Neuronal stem cell (in vitro differentiated cells): Measurements from ENCODE around the gene HOXD3.

Source experiments
- DNase-seq: peaks from one replicate; pipeline ENCODE4 v3.0.0-alpha.2; 2013; ENCODE audit warnings: low spot score
- H2AFZ ChIP-seq: one replicate; pipeline ENCODE4 v1.6.1; 2013; ENCODE audit warnings: mild to moderate bottlenecking, low read length, inconsistent platforms
- H2AK5ac ChIP-seq: 2 replicates; pipeline ENCODE4 v1.6.1; 2013; ENCODE audit warnings: low read depth, mild to moderate bottlenecking, inconsistent platforms, low read length, moderate library complexity, mixed read lengths
- H2BK120ac ChIP-seq: 2 replicates; pipeline ENCODE4 v1.6.1; 2013; ENCODE audit warnings: low read depth, mild to moderate bottlenecking, inconsistent platforms, low read length, moderate library complexity, mixed read lengths
- H2BK12ac ChIP-seq: one replicate; pipeline ENCODE4 v1.6.1; 2013; ENCODE audit warnings: low read length, inconsistent platforms
- H2BK15ac ChIP-seq: 2 replicates; pipeline ENCODE4 v1.6.1; 2013; ENCODE audit warnings: mild to moderate bottlenecking, low read length, inconsistent platforms, mixed read lengths
- H2BK5ac ChIP-seq: one replicate; pipeline ENCODE4 v1.6.1; 2013; ENCODE audit warnings: inconsistent platforms, mild to moderate bottlenecking, low read length, moderate library complexity
- H3K14ac ChIP-seq: one replicate; pipeline ENCODE4 v1.6.1; 2013; ENCODE audit warnings: low read length, inconsistent platforms
- H3K18ac ChIP-seq: 2 replicates; pipeline ENCODE4 v1.6.1; 2013; ENCODE audit warnings: low read length, inconsistent platforms
- H3K23ac ChIP-seq: 2 replicates; pipeline ENCODE4 v1.6.1; 2013; ENCODE audit warnings: low read depth, mild to moderate bottlenecking, mixed read lengths, low read length, inconsistent platforms; ENCODE audit not compliant: poor library complexity
- H3K27ac ChIP-seq: replicated peaks from 3 replicates; pipeline ENCODE4 v1.5.1; 2013; ENCODE audit warnings: low read length, inconsistent platforms
- H3K27me3 ChIP-seq, 3 experiments: 2 replicates each; pipeline ENCODE4 v1.6.1; 2013; ENCODE audit warnings: low read length in 3 of 3, mild to moderate bottlenecking in 2 of 3, inconsistent platforms in 1 of 3, low read depth in 1 of 3, mixed read lengths in 1 of 3, moderate library complexity in 1 of 3; ENCODE audit not compliant: control insufficient read depth in 3 of 3, insufficient read depth in 3 of 3
- H3K36me3 ChIP-seq, 2 donors: replicated peaks in 1 of 2; 2 replicates each; pipeline ENCODE4 v1.6.1; 2013; ENCODE audit warnings: low read length in 2 of 2; ENCODE audit not compliant: control insufficient read depth in 2 of 2, insufficient read depth in 2 of 2
- H3K4ac ChIP-seq: 2 replicates; pipeline ENCODE4 v1.6.1; 2013; ENCODE audit warnings: inconsistent platforms, mild to moderate bottlenecking, low read length, moderate library complexity
- H3K4me1 ChIP-seq, 2 donors: 1 replicate in 1 of 2; 2 replicates in 1 of 2; pipeline ENCODE4 v1.6.1; 2013; ENCODE audit warnings: low read length in 2 of 2, low read depth in 1 of 2; ENCODE audit not compliant: control insufficient read depth in 2 of 2, insufficient read depth in 1 of 2
- H3K4me2 ChIP-seq: one replicate; pipeline ENCODE4 v1.6.1; 2013; ENCODE audit warnings: mild to moderate bottlenecking, low read length, inconsistent platforms; ENCODE audit not compliant: insufficient read depth, poor library complexity, severe bottlenecking
- H3K4me3 ChIP-seq, 2 donors: 2 replicates each; pipeline ENCODE4 v1.5.1; 2013; ENCODE audit warnings: low read length in 2 of 2, mild to moderate bottlenecking in 2 of 2, inconsistent platforms in 1 of 2, moderate library complexity in 1 of 2
- H3K79me1 ChIP-seq: one replicate; pipeline ENCODE4 v1.6.1; 2013; ENCODE audit warnings: low read depth, mild to moderate bottlenecking, inconsistent platforms, low read length, moderate library complexity
- H3K9ac ChIP-seq: one replicate; pipeline ENCODE4 v1.6.1; 2013; ENCODE audit warnings: mild to moderate bottlenecking, low read depth, low read length, inconsistent platforms; ENCODE audit not compliant: poor library complexity
- H3K9me3 ChIP-seq, 2 donors: replicated peaks in 1 of 2; 2 replicates each; pipeline versions ENCODE3 to v1.6.1; 2013; ENCODE audit warnings: low read length in 2 of 2, mild to moderate bottlenecking in 2 of 2, inconsistent platforms in 1 of 2, low read depth in 1 of 2, mixed read lengths in 1 of 2, moderate library complexity in 1 of 2; ENCODE audit not compliant: control insufficient read depth in 2 of 2, insufficient read depth in 1 of 2
- H4K8ac ChIP-seq: one replicate; pipeline ENCODE4 v1.6.1; 2013; ENCODE audit warnings: low read depth, mild to moderate bottlenecking, inconsistent platforms, low read length, moderate library complexity
- H4K91ac ChIP-seq: one replicate; pipeline ENCODE4 v1.6.1; 2013; ENCODE audit warnings: low read length, low read depth, mild to moderate bottlenecking, inconsistent platforms; ENCODE audit not compliant: poor library complexity
- WGBS, 2 donors: extraction: QIAGEN DNeasy Blood & Tissue Kit; methylation state at CpG; one replicate each; pipeline ENCODE4 v1.1.7; 2013; ENCODE audit warnings: missing lambda C conversion rate in 2 of 2, mixed read lengths in 1 of 2; ENCODE audit not compliant: insufficient read length in 2 of 2, insufficient replicate concordance in 1 of 2; ENCODE audit errors: extremely low coverage in 2 of 2; 5-methylcytosine and 5-hydroxymethylcytosine counted together

Gene HOXD3

GRCh38 chr2:176112375-176113302 is 44.5 kb upstream of the HOXD3 start:
- peaks cover 5 to 7% of the 10 kb centered on the region in 2 donors for H3K9me3 ChIP-seq
- H4K91ac ChIP-seq, result no peak overlapping the region
- no CpG with 5 or more reads among the region's 40 CpGs for WGBS, 2 donors

GRCh38 chr2:176114120-176114929 is 42.8 kb upstream of the HOXD3 start:
- Histone ChIP-seq H3K4me1 (no peaks in the 10 kb centered on the region), H4K8ac (no peak overlapping the region), H2BK5ac (no peak overlapping the region), H3K9ac (no peak overlapping the region), H2BK12ac (no peak overlapping the region), H3K36me3 (no peaks in the 10 kb centered on the region), H3K27me3 (peaks cover 43 to 99% (median 96%) of the 10 kb centered on the region in 3 experiments), H3K27ac (no peak overlapping the region), H3K14ac (no peak overlapping the region), H3K79me1 (no peaks in the 10 kb centered on the region), H3K9me3 (peaks cover 5 to 7% of the 10 kb centered on the region in 2 donors), H2BK120ac (no peak overlapping the region), H2AFZ (no peak overlapping the region), H3K4me2 (no peak overlapping the region), H3K4ac (no peak overlapping the region), H3K23ac (no peak overlapping the region), H3K4me3 (no peak overlapping the region), H2BK15ac (no peak overlapping the region), H4K91ac (no peak overlapping the region), H2AK5ac (no peak overlapping the region), H3K18ac (no peak overlapping the region)
- WGBS, 2 donors, result no CpG with 5 or more reads among the region's 26 CpGs
- no peak for DNase-seq

More at GRCh38 chr2:176112375-176113302, 44.5 kb upstream of the HOXD3 start:
- H3K4ac ChIP-seq, result no peak overlapping the region
- no peak overlapping the region for H3K4me2 ChIP-seq
- no peak overlapping the region for H2BK5ac ChIP-seq
- H3K79me1 ChIP-seq, result no peaks in the 10 kb centered on the region
- H2BK12ac ChIP-seq, result no peak overlapping the region
- no peak for DNase-seq
- H3K36me3 ChIP-seq, result no peaks in the 10 kb centered on the region
- no peak overlapping the region for H3K14ac ChIP-seq
- no peak overlapping the region for H3K23ac ChIP-seq
- no peak overlapping the region for H2AFZ ChIP-seq
- H2BK15ac ChIP-seq, result no peak overlapping the region
- no peak overlapping the region for H3K4me3 ChIP-seq
- H2AK5ac ChIP-seq, result no peak overlapping the region
- H3K9ac ChIP-seq, result no peak overlapping the region
- H3K27ac ChIP-seq, result no peak overlapping the region
- no peaks in the 10 kb centered on the region for H3K4me1 ChIP-seq
- no peak overlapping the region for H4K8ac ChIP-seq
- no peak overlapping the region for H3K18ac ChIP-seq
- H2BK120ac ChIP-seq, result no peak overlapping the region
- H3K27me3 ChIP-seq, result peaks cover 49 to 99% (median 97%) of the 10 kb centered on the region in 3 experiments

GRCh38 chr2:176114930-176115625 is 42.0 kb upstream of the HOXD3 start:
- Histone ChIP-seq H4K91ac (no peak overlapping the region), H3K36me3 (no peaks in the 10 kb centered on the region), H3K4ac (no peak overlapping the region), H3K9me3 (peaks cover 5 to 7% of the 10 kb centered on the region in 2 donors), H3K23ac (no peak overlapping the region), H3K27ac (no peak overlapping the region), H2BK12ac (no peak overlapping the region), H2AFZ (no peak overlapping the region), H3K18ac (no peak overlapping the region), H3K4me1 (no peaks in the 10 kb centered on the region), H3K27me3 (peaks cover 44 to 99% (median 96%) of the 10 kb centered on the region in 3 experiments), H3K79me1 (no peaks in the 10 kb centered on the region), H3K4me3 (no peak overlapping the region), H2AK5ac (no peak overlapping the region), H2BK5ac (no peak overlapping the region), H3K4me2 (no peak overlapping the region), H2BK120ac (no peak overlapping the region), H3K9ac (no peak overlapping the region), H2BK15ac (no peak overlapping the region), H3K14ac (no peak overlapping the region), H4K8ac (no peak overlapping the region)
- no CpG with 5 or more reads among the region's 16 CpGs for WGBS, 2 donors
- DNase-seq, result no peak
